ENCODE results near the gene BMAL1. TPM values are rescaled to one million over a fixed set of nuclear protein-coding genes. Genes with fewer than 3 reads are reported as not detected.
A peak's percentile ranks its signal among the peaks of the same experiment; 100 is the strongest.

The BMAL1 gene
- polyA plus RNA-seq, 6 donors from 2014 or later: 3.7 to 6.5 (median 4.6) TPM

DNA sequence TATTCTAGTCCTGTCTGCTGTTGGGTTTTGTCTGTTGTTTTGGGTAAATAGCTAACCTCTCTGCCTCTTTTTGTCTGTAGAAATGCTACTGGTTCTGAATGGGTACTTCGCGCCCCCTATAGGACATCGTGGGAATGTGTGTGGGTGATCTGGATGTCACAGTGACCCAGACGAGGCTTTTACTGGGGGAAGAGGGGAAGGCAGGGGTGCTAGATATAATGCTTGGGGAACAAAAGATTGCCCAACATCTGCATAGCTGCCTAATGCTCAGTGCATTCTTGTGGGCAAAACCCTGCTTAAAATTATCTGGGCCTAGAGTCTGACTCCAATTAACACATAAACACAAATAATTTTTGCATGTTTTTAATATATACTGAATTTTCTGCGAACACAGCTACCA lies 57.7 kb downstream of the BMAL1 start:
- Mint-ChIP-seq H3K27me3 (no peaks in the 10 kb centered on the region), H3K4me3 (no peak overlapping the region), H3K27ac (peak overlapping the region in 1 of 6 donors; percentile 61), H3K4me1 (peaks cover 25 to 62% (median 48%) of the 10 kb centered on the region in 3 donors), H3K9me3 (no peaks in the 10 kb centered on the region), H3K36me3 (no peaks in the 10 kb centered on the region)
- peak; percentile 49 to 53 for ATAC-seq (ENCODE audit: low read depth in 2 of 2)
- peak; percentile 39 for DNase-seq

DNA sequence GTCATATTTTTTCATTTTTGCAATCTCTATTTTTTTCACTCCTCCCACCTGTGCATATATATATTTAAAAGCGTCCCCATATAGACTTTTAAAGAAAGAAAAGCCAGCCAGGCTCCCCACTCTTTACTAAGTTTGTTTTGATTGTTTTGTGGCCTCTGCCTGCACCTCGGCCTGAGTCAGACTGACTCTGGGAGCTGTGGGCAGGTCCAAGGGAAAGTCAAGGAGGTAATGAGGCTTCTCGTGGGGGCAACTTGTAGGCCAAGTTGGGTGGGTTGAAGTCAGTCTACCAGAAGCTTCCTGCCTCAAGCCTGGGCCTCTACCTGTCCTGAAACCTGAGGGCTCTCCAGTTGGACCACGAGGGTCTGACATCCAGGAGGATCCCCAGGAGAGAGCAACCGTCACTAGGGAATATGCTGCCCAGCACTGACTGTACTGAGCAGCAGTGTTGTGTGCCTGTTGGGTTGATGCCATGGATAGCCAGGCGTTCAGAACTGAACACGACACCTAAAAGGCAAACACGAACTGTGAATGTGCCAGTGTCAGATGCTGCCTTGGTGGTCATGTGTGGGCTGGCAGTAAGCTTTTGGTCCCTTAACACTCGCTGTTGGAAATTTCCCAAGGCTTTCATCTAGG lies 58.8 kb downstream of the BMAL1 start:
- no peak for DNase-seq
- no peaks in the 10 kb centered on the region for H3K36me3 Mint-ChIP-seq
- H3K4me1 Mint-ChIP-seq: peaks cover 36 to 72% (median 54%) of the 10 kb centered on the region in 3 donors
- H3K9me3 Mint-ChIP-seq: no peaks in the 10 kb centered on the region
- H3K27me3 Mint-ChIP-seq: no peaks in the 10 kb centered on the region
- H3K27ac Mint-ChIP-seq: no peak overlapping the region
- H3K4me3 Mint-ChIP-seq: no peak overlapping the region
- ATAC-seq (ENCODE audit: low read depth in 2 of 2): no peak

DNA sequence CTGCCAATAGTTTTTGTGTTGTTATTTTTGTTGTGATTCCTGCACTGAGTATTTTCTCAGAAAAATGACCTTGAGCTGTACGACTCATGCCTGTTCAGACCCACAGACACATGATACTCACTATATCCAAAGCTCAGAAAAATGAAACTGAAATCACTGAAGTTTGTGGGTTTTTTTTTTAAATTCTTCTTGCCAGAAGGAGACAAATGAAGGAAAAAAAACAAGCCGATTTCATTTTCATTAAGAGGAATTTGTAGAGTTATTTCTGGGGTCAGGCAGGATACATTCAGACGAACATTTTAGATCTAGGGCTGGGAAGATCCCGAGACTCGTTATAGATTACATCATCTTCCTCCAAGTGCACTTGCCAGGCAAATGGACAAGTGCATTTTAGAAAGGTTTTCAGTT lies 60.4 kb downstream of the BMAL1 start:
- Mint-ChIP-seq H3K4me3 (peak overlapping the region in 4 of 8 donors; percentile 4 to 65 (median 24)), H3K27ac (peak overlapping the region in 3 of 6 donors; percentile 39 to 69 (median 61)), H3K9me3 (no peaks in the 10 kb centered on the region), H3K36me3 (no peaks in the 10 kb centered on the region), H3K27me3 (no peaks in the 10 kb centered on the region), H3K4me1 (peaks cover 35 to 67% (median 51%) of the 10 kb centered on the region in 3 donors)
- DNase-seq: no peak
- peak in 1 of 2 donors; percentile 25 for ATAC-seq (ENCODE audit: low read depth in 2 of 2)

DNA sequence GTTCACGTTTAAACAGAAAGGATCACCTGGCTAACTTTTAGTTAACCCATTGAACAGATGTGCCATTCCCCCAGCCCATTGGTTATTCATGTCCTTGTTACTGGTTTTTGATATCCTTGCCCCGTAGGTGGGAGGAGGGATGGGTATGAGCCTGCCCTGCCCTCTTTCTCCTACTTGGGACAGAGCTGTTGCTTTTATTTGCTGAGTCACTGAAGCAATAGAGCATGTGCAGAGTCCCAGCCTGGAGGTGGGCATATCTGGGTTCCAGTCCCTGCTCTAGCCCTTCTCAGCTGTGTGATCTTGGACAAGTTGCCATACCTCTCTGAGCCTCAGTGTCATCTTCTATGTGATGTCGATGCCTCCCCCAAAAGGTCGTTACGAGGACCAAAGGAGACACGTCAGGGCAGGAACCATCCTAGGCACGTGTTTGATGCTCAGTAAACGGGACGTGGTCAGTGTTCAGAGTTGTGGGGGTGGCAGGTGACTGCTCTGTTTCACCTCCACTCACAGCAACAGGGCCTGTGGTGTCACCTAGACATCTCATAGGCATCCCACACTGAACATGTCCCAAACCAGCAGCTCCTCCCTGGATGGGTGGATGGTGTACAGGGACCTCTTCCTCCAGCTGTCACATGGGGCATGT lies 61.0 kb downstream of the BMAL1 start:
- no peak for DNase-seq
- peak overlapping the region in 4 of 6 donors; percentile 25 to 86 (median 65) for H3K27ac Mint-ChIP-seq
- H3K4me1 Mint-ChIP-seq: peaks cover 31 to 62% (median 51%) of the 10 kb centered on the region in 3 donors
- H3K27me3 Mint-ChIP-seq: no peaks in the 10 kb centered on the region
- no peaks in the 10 kb centered on the region for H3K9me3 Mint-ChIP-seq
- no peaks in the 10 kb centered on the region for H3K36me3 Mint-ChIP-seq
- H3K4me3 Mint-ChIP-seq: peak overlapping the region in 1 of 8 donors; percentile 4
- ATAC-seq (ENCODE audit: low read depth in 2 of 2): no peak

DNA sequence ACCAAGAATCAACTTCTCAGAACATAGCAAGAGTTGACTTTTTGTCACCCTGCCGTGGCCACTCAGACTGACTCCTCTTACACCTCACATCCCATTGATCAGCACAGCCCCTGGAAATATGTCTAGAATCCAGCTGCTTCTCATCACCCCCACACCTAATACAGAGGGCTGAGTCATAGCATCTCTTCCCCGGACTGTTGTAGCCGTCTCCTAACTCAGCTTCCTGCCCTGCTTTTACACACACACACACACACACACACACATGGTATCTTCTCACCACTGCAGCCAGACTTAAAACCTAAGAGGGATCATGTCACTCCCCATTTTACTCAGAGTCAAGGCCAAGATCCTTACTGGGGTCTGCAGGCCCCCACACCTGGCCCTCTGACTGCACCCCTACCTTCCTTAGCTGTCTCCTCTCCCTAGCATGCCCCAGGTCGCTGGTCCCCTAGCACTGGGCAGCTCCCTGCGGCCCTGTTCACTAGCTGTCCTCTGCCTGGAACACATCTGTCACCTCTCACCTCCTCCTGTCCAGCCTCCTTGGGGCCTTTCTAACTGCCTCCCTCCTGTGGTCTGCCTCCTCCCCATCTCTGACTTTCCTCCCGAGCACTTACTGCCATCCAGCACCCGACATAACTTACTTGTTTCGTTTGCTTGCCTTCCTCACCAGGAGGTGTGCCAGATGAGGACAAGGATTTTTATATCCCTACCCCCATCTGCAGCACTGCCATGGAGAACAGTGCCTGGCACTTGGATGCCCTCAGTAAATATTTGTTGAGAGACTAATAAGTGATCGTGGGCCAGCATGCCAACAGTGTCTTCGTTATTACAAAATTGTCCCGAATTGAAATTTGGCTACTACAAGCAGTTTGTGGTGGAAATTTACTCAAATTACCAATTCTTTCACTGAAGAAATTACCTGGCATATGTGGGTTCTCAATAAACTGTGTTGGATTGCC lies 61.9 kb downstream of the BMAL1 start:
- Mint-ChIP-seq H3K9me3 (no peaks in the 10 kb centered on the region), H3K27me3 (no peaks in the 10 kb centered on the region), H3K4me3 (peak overlapping the region in 1 of 8 donors; percentile 13), H3K36me3 (no peaks in the 10 kb centered on the region), H3K27ac (peak overlapping the region in 4 of 6 donors; percentile 18 to 87 (median 55)), H3K4me1 (peaks cover 32 to 61% (median 52%) of the 10 kb centered on the region in 3 donors)
- no peak for DNase-seq
- no peak for ATAC-seq (ENCODE audit: low read depth in 2 of 2)

- H3K4me3 Mint-ChIP-seq: peak overlapping the region in 1 of 8 donors; percentile 6
- no peaks in the 10 kb centered on the region for H3K36me3 Mint-ChIP-seq
- H3K27ac Mint-ChIP-seq: peak overlapping the region in 3 of 6 donors; percentile 11 to 80 (median 57)
- DNase-seq (no peak), ATAC-seq (ENCODE audit: low read depth in 2 of 2) (peak in 1 of 2 donors; percentile 38)
- no peaks in the 10 kb centered on the region for H3K27me3 Mint-ChIP-seq
- peaks cover 27 to 56% (median 56%) of the 10 kb centered on the region in 3 donors for H3K4me1 Mint-ChIP-seq
- H3K9me3 Mint-ChIP-seq: no peaks in the 10 kb centered on the region
These were observed 63.4 kb downstream of the BMAL1 start for GRCh38 chr11:13341026-13341425.

DNA sequence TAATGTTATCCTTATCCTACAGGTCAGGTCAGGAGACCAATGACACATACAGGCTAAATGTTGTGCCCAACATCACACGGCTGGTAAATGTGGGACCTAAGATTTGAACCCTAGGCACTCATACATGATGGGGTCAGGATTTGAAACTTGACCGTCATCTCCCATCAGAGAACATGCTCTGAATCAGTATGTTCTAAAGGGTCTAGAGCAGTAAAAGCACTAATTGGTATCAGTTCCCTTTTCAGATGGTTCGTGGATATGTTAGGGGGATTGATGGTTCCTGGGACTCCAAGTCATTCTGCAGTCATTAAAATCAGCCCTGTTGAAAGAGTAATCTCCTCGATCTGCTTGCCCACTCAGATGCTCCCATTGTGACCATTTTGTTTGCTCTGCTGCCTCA lies 65.5 kb downstream of the BMAL1 start:
- ATAC-seq (ENCODE audit: low read depth in 2 of 2) (peak; percentile 46 to 53), DNase-seq (no peak)
- Mint-ChIP-seq H3K4me3 (no peak overlapping the region), H3K27me3 (no peaks in the 10 kb centered on the region), H3K36me3 (no peaks in the 10 kb centered on the region), H3K9me3 (no peaks in the 10 kb centered on the region), H3K4me1 (peaks cover 31 to 55% (median 53%) of the 10 kb centered on the region in 3 donors), H3K27ac (peak overlapping the region in 1 of 6 donors; percentile 13)

DNA sequence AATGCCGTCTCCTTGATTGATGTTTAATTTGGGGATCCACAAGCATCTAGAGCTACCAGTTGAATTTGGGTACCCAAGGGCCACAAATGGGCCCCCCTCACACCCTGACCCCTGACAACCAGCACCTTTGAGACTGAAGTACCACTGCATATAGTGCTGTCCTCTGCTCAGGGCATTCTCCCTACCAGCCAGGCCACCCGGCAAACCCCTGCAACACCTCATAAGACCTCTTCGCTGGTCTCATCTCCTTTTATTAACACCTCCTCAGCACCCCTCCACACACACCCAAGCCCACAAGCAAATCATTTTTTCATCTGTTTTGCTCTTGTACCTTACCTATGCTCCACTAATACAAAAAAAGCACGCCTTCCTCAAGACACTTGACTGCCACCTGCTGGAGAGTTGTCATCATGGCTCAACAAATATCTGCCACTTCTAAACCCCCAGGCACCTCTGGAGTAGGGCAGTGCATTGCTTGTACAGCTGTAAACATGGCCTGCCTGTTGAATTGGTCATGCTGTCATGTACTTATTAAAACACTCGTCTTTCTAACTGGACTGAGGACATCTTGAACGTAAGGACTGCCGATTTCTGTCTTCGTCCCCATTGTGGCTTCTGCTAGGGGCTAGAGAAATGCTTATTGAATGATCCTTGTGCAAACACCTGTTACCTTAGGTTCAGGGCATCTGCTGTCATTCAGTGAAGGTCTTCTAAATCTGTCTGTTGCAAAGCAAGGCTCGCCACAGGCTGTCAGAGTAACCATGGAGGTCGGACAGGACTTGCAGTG lies 66.5 kb downstream of the BMAL1 start:
- H3K27me3 Mint-ChIP-seq: no peaks in the 10 kb centered on the region
- ATAC-seq (ENCODE audit: low read depth in 2 of 2) (peak; percentile 42 to 60), DNase-seq (peak; percentile 46)
- H3K9me3 Mint-ChIP-seq: no peaks in the 10 kb centered on the region
- H3K4me1 Mint-ChIP-seq: peaks cover 35 to 55% (median 50%) of the 10 kb centered on the region in 3 donors
- no peak overlapping the region for H3K4me3 Mint-ChIP-seq
- H3K36me3 Mint-ChIP-seq: no peaks in the 10 kb centered on the region
- peak overlapping the region in 1 of 6 donors; percentile 33 for H3K27ac Mint-ChIP-seq

DNA sequence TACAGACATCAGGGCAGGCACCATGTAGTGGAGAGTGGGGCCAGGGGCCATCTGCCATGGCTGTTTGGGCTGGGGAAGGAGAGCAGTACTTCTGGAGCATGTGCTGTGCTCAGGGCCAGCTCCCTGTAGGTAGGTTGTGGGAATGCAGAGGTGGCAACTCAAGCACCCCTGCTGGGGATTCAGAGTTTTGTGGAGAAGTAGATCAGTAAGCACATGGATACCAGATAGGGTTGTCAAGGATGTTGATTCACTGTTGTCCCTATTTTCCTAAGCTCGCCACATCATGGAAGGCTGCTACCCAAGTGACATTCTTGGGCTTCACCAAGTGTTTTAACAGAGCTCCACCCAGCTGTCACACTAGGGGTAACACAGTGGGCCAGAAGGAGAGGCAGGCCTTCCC lies 67.2 kb downstream of the BMAL1 start:
- Mint-ChIP-seq H3K27ac (peak overlapping the region in 2 of 6 donors; percentile 11 to 19), H3K9me3 (no peaks in the 10 kb centered on the region), H3K4me3 (no peak overlapping the region), H3K4me1 (peaks cover 29 to 53% (median 43%) of the 10 kb centered on the region in 3 donors), H3K36me3 (no peaks in the 10 kb centered on the region), H3K27me3 (no peaks in the 10 kb centered on the region)
- no peak for DNase-seq
- ATAC-seq (ENCODE audit: low read depth in 2 of 2): no peak

DNA sequence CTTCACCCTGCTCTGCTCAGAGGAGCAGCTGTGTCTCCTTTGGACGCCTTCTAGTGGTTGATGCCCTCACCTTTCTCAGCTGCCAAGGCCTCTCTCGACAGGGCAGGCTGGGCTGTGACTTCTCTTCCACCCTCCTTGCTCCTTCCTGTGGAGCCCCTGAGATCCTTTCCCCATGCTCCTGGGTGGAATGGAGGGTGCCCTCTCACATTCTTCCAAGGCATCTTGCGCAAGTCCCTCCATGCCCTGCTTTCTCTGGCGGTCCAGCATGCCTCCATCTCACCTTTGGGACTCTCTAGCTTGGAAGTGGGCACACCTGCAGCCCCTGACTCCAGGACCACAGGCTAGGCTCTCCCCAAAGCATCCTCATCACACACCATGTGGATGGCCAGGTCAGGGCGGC lies 68.9 kb downstream of the BMAL1 start:
- Mint-ChIP-seq H3K9me3 (no peaks in the 10 kb centered on the region), H3K4me1 (peaks cover 15 to 38% (median 28%) of the 10 kb centered on the region in 3 donors), H3K36me3 (peaks cover 0 to 9% of the 10 kb centered on the region in 2 donors), H3K27me3 (no peaks in the 10 kb centered on the region), H3K4me3 (peak overlapping the region in 1 of 8 donors; percentile 51), H3K27ac (peak overlapping the region in 2 of 6 donors; percentile 13 to 82)
- no peak for ATAC-seq (ENCODE audit: low read depth in 2 of 2)
- no peak for DNase-seq

GRCh38 chr11:13347901-13348300 lies 70.3 kb downstream of the BMAL1 start:
- H3K36me3 Mint-ChIP-seq: peaks cover 0 to 16% of the 10 kb centered on the region in 2 donors
- H3K4me3 Mint-ChIP-seq: peak overlapping the region in 2 of 8 donors; percentile 4 to 15
- no peak for DNase-seq
- H3K27me3 Mint-ChIP-seq: no peaks in the 10 kb centered on the region
- H3K27ac Mint-ChIP-seq: peak overlapping the region in 4 of 6 donors; percentile 63 to 93 (median 70)
- no peaks in the 10 kb centered on the region for H3K9me3 Mint-ChIP-seq
- peaks cover 14 to 30% (median 21%) of the 10 kb centered on the region in 3 donors for H3K4me1 Mint-ChIP-seq
- ATAC-seq (ENCODE audit: low read depth in 2 of 2): no peak

GRCh38 chr11:13348305-13348704 lies 70.7 kb downstream of the BMAL1 start:
- H3K9me3 Mint-ChIP-seq: no peaks in the 10 kb centered on the region
- H3K27me3 Mint-ChIP-seq: no peaks in the 10 kb centered on the region
- DNase-seq: no peak
- peak overlapping the region in 5 of 6 donors; percentile 63 to 93 (median 71) for H3K27ac Mint-ChIP-seq
- ATAC-seq (ENCODE audit: low read depth in 2 of 2): no peak
- H3K4me3 Mint-ChIP-seq: peak overlapping the region in 3 of 8 donors; percentile 15 to 59 (median 26)
- H3K4me1 Mint-ChIP-seq: peaks cover 14 to 26% (median 21%) of the 10 kb centered on the region in 3 donors
- peaks cover 0 to 16% of the 10 kb centered on the region in 2 donors for H3K36me3 Mint-ChIP-seq

Data from naive B cell (primary cell).